Measurements from ENCODE around the gene ANGPTL4.

The ANGPTL4 gene

GRCh38 chr19:8413629-8413995 is 49.7 kb downstream of the ANGPTL4 start:
- DNase-seq (ENCODE audit: low read depth): no peak

DNA sequence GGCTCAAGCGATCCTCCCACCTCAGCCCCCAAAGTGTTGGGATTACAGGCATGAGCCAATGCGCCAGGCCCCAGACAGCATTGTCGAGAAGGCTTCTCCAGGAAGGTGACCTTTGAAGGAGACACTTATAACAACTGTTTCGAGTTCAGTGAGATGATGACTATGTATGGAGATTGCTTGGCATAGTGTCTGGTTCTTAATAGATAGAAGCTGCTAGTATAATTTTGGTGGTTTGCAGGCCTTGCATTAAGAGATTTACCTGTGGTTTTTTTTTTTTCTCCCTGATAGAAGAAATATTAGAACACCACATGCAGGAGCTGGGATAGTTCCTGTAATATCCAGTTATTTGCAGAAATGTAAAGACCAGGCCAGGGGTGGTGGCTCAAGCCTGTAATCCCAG is 52.8 kb downstream of the ANGPTL4 start:
- no peak for DNase-seq (ENCODE audit: low read depth)

DNA sequence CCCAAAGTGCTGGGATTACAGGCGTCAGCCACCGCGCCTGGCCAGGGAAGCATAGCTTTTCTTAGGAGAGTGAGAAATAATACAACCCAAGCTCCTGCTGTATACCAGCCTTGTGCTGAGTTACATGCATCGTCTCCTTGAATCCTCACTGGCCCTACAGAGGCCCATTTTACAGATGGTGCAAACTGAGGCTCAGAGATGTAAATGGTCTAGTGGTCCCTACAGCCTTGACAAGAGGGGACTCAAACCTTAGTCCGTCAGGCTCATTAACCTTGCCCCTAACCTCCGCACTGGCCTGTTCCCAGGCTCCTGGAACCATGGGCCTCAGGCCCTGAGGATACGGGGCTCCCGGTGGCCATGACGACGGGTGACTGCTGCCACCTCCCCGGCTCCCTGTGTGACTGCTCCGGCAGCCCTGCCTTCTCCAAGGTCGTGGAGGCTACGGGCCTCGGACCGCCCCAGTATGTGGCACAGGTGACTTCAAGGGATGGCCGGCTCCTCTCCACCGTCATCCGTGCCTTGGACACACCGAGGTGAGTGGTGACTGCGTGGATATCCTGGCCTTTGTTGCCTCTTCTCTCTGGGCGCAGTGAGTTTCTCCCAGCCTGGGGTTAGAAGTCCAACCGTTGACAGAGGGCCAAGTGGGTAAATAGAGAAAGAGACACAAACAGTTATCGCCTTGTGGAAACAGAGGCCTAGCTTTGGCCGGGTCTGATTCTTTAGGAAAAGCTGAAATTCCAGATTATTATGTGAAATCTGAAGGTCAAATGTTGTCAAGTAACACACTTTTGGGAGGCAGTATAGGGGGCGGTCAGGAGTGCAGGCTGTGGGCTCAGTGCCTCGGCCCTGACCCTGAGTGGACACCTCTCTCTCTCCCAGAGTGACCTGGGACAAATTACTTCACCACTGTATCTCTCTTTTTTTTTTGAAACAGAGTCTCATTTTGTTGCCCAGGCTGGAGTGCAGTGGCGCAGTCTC is 57.8 kb downstream of the ANGPTL4 start:
- no peak for DNase-seq (ENCODE audit: low read depth)

- DNase-seq (ENCODE audit: low read depth): no peak
These were observed 59.9 kb downstream of the ANGPTL4 start for GRCh38 chr19:8423817-8424223.
